H1 (cell line): ENCODE measurements around the gene SNORC. TPM values are rescaled to one million over a fixed set of nuclear protein-coding genes. Genes with fewer than 3 reads are reported as not detected.

Source experiments
- ASH2L ChIP-seq: fragments of 200-600, 300-600 bp; sonication (generic); IDR thresholded peaks from one replicate; pipeline ENCODE4 v1.7.1; 2017; ENCODE audit warnings: low read length
- CBX5 ChIP-seq: fragments of 300-800, 300-1000 bp; sonication (generic); IDR thresholded peaks from 2 replicates; pipeline ENCODE4 v1.7.1; 2016; ENCODE audit warnings: antibody characterized with exemption, low read length, low read depth
- CREB1 ChIP-seq: IDR thresholded peaks from 2 replicates; pipeline ENCODE4 v1.6.1; 2012; ENCODE audit warnings: inconsistent platforms
- KDM1A ChIP-seq: fragments of 200-600, 300-600 bp; sonication (generic); IDR thresholded peaks from 2 replicates; pipeline ENCODE4 v1.7.1; 2016; ENCODE audit warnings: mild to moderate bottlenecking, low read length, borderline replicate concordance
- TAF7 ChIP-seq: optimal IDR thresholded peaks from 2 replicates; pipeline ENCODE3; 2011; ENCODE audit warnings: low read depth, mild to moderate bottlenecking, inconsistent platforms, low read length, moderate library complexity, borderline replicate concordance
- polyA plus RNA-seq, 7 experiments: library from polyadenylated mRNA; depleted of rRNA in 3 of 7; stranded (reverse) in 5 of 7; unstranded in 2 of 7; fragments of >200 nt in 5 of 7; fragments of 200-250 nt in 2 of 7; gene quantifications; 1 replicate in 5 of 7; 2 replicates in 1 of 7; 4 replicates in 1 of 7; pipeline versions ENCODE4 v1.2.1 to v1.2.3, GENCODE V29; 2011 to 2013; ENCODE audit warnings: missing spikeins in 2 of 7, mixed read lengths in 2 of 7
- total RNA-seq: library from RNA; stranded (reverse); fragmentation: NEBNext Ultra II Directional; extraction: Animal tissue kit (Norgen Biotek cat#: 25700); gene quantifications from 2 replicates; pipeline ENCODE4 v1.2.1, GENCODE V29; 2021
- TF ChIP-seq, protein P1 (sequence below): fragments of 300-600 bp; sonication (generic); IDR thresholded peaks from 2 replicates; pipeline ENCODE4 v1.7.1; 2012; ENCODE audit warnings: low read length, moderate library complexity, mild to moderate bottlenecking, inconsistent platforms; ENCODE audit not compliant: insufficient replicate concordance
- TF ChIP-seq, protein P2 (sequence below): IDR thresholded peaks from 2 replicates; pipeline ENCODE4 v1.6.1; 2012; ENCODE audit warnings: inconsistent platforms
- TF ChIP-seq, protein P3 (sequence below): IDR thresholded peaks from 2 replicates; pipeline ENCODE4 v1.6.1; 2012; ENCODE audit warnings: inconsistent platforms

SNORC gene
- total and polyA plus RNA-seq, 2 of the 8 experiments (the other 6 are each of a cell fraction or from before 2014, with no cell fraction given), result 1.6 to 1.8 TPM

DNA sequence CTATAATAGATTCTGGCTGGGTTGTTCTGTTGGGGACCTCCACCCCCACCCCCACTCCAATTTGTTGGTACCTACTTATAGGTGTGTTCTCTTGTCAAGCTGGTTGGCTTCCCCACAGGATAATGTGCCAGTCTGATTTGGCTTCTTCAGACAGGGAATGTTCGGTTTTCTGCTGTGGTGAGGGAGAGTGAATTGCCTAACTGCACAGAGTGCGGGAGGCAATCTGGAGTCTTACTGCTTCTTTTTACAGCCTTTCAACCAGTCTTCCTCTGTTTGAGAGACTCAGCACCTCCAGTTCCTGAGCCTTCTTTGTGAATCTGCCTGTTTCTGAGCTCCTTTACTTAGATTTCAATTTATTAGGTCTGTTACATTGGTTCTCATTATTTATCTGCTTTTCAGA, 27.4 kb upstream of the SNORC start (continued):
- TF ChIP-seq, protein P1, sequence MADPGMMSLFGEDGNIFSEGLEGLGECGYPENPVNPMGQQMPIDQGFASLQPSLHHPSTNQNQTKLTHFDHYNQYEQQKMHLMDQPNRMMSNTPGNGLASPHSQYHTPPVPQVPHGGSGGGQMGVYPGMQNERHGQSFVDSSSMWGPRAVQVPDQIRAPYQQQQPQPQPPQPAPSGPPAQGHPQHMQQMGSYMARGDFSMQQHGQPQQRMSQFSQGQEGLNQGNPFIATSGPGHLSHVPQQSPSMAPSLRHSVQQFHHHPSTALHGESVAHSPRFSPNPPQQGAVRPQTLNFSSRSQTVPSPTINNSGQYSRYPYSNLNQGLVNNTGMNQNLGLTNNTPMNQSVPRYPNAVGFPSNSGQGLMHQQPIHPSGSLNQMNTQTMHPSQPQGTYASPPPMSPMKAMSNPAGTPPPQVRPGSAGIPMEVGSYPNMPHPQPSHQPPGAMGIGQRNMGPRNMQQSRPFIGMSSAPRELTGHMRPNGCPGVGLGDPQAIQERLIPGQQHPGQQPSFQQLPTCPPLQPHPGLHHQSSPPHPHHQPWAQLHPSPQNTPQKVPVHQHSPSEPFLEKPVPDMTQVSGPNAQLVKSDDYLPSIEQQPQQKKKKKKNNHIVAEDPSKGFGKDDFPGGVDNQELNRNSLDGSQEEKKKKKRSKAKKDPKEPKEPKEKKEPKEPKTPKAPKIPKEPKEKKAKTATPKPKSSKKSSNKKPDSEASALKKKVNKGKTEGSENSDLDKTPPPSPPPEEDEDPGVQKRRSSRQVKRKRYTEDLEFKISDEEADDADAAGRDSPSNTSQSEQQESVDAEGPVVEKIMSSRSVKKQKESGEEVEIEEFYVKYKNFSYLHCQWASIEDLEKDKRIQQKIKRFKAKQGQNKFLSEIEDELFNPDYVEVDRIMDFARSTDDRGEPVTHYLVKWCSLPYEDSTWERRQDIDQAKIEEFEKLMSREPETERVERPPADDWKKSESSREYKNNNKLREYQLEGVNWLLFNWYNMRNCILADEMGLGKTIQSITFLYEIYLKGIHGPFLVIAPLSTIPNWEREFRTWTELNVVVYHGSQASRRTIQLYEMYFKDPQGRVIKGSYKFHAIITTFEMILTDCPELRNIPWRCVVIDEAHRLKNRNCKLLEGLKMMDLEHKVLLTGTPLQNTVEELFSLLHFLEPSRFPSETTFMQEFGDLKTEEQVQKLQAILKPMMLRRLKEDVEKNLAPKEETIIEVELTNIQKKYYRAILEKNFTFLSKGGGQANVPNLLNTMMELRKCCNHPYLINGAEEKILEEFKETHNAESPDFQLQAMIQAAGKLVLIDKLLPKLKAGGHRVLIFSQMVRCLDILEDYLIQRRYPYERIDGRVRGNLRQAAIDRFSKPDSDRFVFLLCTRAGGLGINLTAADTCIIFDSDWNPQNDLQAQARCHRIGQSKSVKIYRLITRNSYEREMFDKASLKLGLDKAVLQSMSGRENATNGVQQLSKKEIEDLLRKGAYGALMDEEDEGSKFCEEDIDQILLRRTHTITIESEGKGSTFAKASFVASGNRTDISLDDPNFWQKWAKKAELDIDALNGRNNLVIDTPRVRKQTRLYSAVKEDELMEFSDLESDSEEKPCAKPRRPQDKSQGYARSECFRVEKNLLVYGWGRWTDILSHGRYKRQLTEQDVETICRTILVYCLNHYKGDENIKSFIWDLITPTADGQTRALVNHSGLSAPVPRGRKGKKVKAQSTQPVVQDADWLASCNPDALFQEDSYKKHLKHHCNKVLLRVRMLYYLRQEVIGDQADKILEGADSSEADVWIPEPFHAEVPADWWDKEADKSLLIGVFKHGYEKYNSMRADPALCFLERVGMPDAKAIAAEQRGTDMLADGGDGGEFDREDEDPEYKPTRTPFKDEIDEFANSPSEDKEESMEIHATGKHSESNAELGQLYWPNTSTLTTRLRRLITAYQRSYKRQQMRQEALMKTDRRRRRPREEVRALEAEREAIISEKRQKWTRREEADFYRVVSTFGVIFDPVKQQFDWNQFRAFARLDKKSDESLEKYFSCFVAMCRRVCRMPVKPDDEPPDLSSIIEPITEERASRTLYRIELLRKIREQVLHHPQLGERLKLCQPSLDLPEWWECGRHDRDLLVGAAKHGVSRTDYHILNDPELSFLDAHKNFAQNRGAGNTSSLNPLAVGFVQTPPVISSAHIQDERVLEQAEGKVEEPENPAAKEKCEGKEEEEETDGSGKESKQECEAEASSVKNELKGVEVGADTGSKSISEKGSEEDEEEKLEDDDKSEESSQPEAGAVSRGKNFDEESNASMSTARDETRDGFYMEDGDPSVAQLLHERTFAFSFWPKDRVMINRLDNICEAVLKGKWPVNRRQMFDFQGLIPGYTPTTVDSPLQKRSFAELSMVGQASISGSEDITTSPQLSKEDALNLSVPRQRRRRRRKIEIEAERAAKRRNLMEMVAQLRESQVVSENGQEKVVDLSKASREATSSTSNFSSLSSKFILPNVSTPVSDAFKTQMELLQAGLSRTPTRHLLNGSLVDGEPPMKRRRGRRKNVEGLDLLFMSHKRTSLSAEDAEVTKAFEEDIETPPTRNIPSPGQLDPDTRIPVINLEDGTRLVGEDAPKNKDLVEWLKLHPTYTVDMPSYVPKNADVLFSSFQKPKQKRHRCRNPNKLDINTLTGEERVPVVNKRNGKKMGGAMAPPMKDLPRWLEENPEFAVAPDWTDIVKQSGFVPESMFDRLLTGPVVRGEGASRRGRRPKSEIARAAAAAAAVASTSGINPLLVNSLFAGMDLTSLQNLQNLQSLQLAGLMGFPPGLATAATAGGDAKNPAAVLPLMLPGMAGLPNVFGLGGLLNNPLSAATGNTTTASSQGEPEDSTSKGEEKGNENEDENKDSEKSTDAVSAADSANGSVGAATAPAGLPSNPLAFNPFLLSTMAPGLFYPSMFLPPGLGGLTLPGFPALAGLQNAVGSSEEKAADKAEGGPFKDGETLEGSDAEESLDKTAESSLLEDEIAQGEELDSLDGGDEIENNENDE, result no peak
- TF ChIP-seq KDM1A (no peak), CREB1 (no peak), CBX5 (no peak), TAF7 (no peak), ASH2L (no peak)
- TF ChIP-seq, protein P2, sequence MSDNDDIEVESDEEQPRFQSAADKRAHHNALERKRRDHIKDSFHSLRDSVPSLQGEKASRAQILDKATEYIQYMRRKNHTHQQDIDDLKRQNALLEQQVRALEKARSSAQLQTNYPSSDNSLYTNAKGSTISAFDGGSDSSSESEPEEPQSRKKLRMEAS, result no peak
- TF ChIP-seq, protein P3, sequence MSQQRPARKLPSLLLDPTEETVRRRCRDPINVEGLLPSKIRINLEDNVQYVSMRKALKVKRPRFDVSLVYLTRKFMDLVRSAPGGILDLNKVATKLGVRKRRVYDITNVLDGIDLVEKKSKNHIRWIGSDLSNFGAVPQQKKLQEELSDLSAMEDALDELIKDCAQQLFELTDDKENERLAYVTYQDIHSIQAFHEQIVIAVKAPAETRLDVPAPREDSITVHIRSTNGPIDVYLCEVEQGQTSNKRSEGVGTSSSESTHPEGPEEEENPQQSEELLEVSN, result no peak
